H1 (cell line): ENCODE data around the gene URM1. TPM values are rescaled to one million over a fixed set of nuclear protein-coding genes. Genes with fewer than 3 reads are reported as not detected.

Source experiments
- CTCF ChIA-PET: fragments of 300-600 bp; sonication (Branson Sonifier 250); formaldehyde crosslinking; loops from one replicate; lab custom pipeline; 2021; ENCODE audit not compliant: partially characterized antibody; lab: Charles Lee
- POLR2A ChIA-PET: fragments of 300-600 bp; sonication (Branson Sonifier 250); formaldehyde crosslinking; loops from one replicate; lab custom pipeline; 2021; ENCODE audit warnings: inconsistent platforms; ENCODE audit not compliant: partially characterized antibody; lab: Charles Lee
- DNase-seq, 2 experiments: peaks; one replicate each; pipeline versions ENCODE4 v3.0.0 to v3.0.0-alpha.2; 2010 to 2022; ENCODE audit warnings: low spot score in 2 of 2, low read depth in 1 of 2, mixed read lengths in 1 of 2
- FAIRE-seq: peaks from 2 replicates; lab custom pipeline; 2011; peaks lifted over from hg19 to GRCh38; lab: Jason Lieb, UNC
- H2AFZ ChIP-seq: 2 replicates; pipeline ENCODE4 v1.8.1; 2012; ENCODE audit warnings: low read length, inconsistent platforms
- H2AK5ac ChIP-seq: 2 replicates; pipeline ENCODE4 v1.6.1; 2013; ENCODE audit warnings: low read depth, low read length
- H2BK120ac ChIP-seq: replicated peaks from 2 replicates; pipeline ENCODE3; 2013; ENCODE audit warnings: low read depth, low read length, inconsistent platforms
- H2BK12ac ChIP-seq: 2 replicates; pipeline ENCODE4 v1.6.1; 2013; ENCODE audit warnings: low read depth, low read length
- H2BK15ac ChIP-seq: 2 replicates; pipeline ENCODE4 v1.6.1; 2013; ENCODE audit warnings: low read length
- H2BK20ac ChIP-seq: 2 replicates; pipeline ENCODE4 v1.6.1; 2013; ENCODE audit warnings: low read length
- H2BK5ac ChIP-seq: 2 replicates; pipeline ENCODE4 v1.6.1; 2013; ENCODE audit warnings: low read depth, low read length
- H3K14ac ChIP-seq: 2 replicates; pipeline ENCODE4 v1.6.1; 2013; ENCODE audit warnings: inconsistent platforms; ENCODE audit not compliant: insufficient read length
- H3K18ac ChIP-seq: 2 replicates; pipeline ENCODE4 v1.6.1; 2013; ENCODE audit warnings: low read length; ENCODE audit errors: extremely low read depth
- H3K23ac ChIP-seq: 2 replicates; pipeline ENCODE4 v1.6.1; 2013; ENCODE audit warnings: inconsistent platforms; ENCODE audit not compliant: insufficient read length
- H3K23me2 ChIP-seq: 2 replicates; pipeline ENCODE4 v1.6.1; 2013; ENCODE audit warnings: low read depth, low read length
- H3K27ac ChIP-seq: 2 replicates; pipeline ENCODE4 v1.6.1; 2011; ENCODE audit warnings: low read depth, low read length, inconsistent platforms
- H3K27me3 ChIP-seq, 4 experiments: replicated peaks in 1 of 4; 1 replicate in 1 of 4; 2 replicates in 3 of 4; pipeline versions ENCODE4 v1.6.1 to v1.8.1; 2011 to 2013; ENCODE audit warnings: low read length in 3 of 4, mild to moderate bottlenecking in 3 of 4, inconsistent platforms in 2 of 4, mixed read lengths in 2 of 4, moderate library complexity in 1 of 4; ENCODE audit not compliant: control insufficient read depth in 3 of 4, insufficient read depth in 3 of 4; ENCODE audit errors: extremely low read depth in 1 of 4
- H3K36me3 ChIP-seq, 4 experiments: 2 replicates each; pipeline versions ENCODE4 v1.6.1 to v1.8.1; 2011 to 2013; ENCODE audit warnings: mild to moderate bottlenecking in 4 of 4, low read length in 3 of 4, moderate library complexity in 2 of 4, control low read depth in 1 of 4, inconsistent platforms in 1 of 4; ENCODE audit not compliant: insufficient read depth in 4 of 4, control insufficient read depth in 2 of 4
- H3K4ac ChIP-seq: replicated peaks from 2 replicates; pipeline ENCODE3; 2013; ENCODE audit warnings: low read length, low read depth, mixed read lengths, inconsistent platforms; ENCODE audit not compliant: insufficient read length
- H3K4me1 ChIP-seq, 4 experiments: replicated peaks in 1 of 4; 1 replicate in 1 of 4; 2 replicates in 3 of 4; pipeline versions ENCODE4 v1.6.1 to v1.8.1; 2011 to 2013; ENCODE audit warnings: low read length in 3 of 4, inconsistent platforms in 2 of 4, mixed read lengths in 1 of 4; ENCODE audit not compliant: insufficient read depth in 4 of 4, control insufficient read depth in 3 of 4
- H3K4me2 ChIP-seq, 2 experiments: 2 replicates each; pipeline versions ENCODE4 v1.6.1 to v1.8.1; 2011 to 2013; ENCODE audit warnings: low read depth in 2 of 2, low read length in 2 of 2, control low read depth in 1 of 2, inconsistent platforms in 1 of 2, mild to moderate bottlenecking in 1 of 2; ENCODE audit not compliant: insufficient read depth in 1 of 2
- H3K4me3 ChIP-seq, 4 experiments: fragments of 200-600, 300-600 bp in 1 of 4; sonication (generic), shearing (Covaris generic), sonication (Bioruptor Twin) in 1 of 4; 2 replicates each; pipeline versions ENCODE4 v1.5.1 to v1.8.1; 2011 to 2016; ENCODE audit warnings: low read length in 4 of 4, low read depth in 3 of 4, control low read depth in 2 of 4, inconsistent platforms in 2 of 4, mild to moderate bottlenecking in 2 of 4, mixed read lengths in 1 of 4, moderate library complexity in 1 of 4; ENCODE audit not compliant: insufficient read depth in 2 of 4; ENCODE audit errors: extremely low read depth in 1 of 4
- H3K56ac ChIP-seq: replicated peaks from 2 replicates; pipeline ENCODE3; 2013; ENCODE audit warnings: low read depth, mild to moderate bottlenecking, mixed read lengths, low read length, inconsistent platforms; ENCODE audit not compliant: insufficient read length
- H3K79me1 ChIP-seq: 2 replicates; pipeline ENCODE4 v1.6.1; 2013; ENCODE audit warnings: low read depth, low read length, control low read depth
- H3K79me2 ChIP-seq, 2 experiments: 2 replicates each; pipeline versions ENCODE4 v1.6.1 to v1.8.1; 2012 to 2013; ENCODE audit warnings: low read length in 2 of 2, mild to moderate bottlenecking in 2 of 2, inconsistent platforms in 1 of 2; ENCODE audit not compliant: insufficient read depth in 2 of 2, control insufficient read depth in 1 of 2
- H3K9ac ChIP-seq, 4 experiments: replicated peaks in 1 of 4; 1 replicate in 1 of 4; 2 replicates in 3 of 4; pipeline versions ENCODE4 v1.6.1 to v1.8.1; 2011 to 2013; ENCODE audit warnings: low read depth in 3 of 4, low read length in 3 of 4, control low read depth in 2 of 4, mild to moderate bottlenecking in 2 of 4, moderate library complexity in 2 of 4, inconsistent platforms in 1 of 4; ENCODE audit errors: extremely low read depth in 1 of 4
- H3K9me3 ChIP-seq, 2 experiments: 2 replicates each; pipeline versions ENCODE4 v1.6.1 to v1.8.1; 2012 to 2013; ENCODE audit warnings: mild to moderate bottlenecking in 2 of 2, moderate library complexity in 2 of 2, control low read depth in 1 of 2, inconsistent platforms in 1 of 2, low read depth in 1 of 2, low read length in 1 of 2, mixed read lengths in 1 of 2; ENCODE audit not compliant: insufficient read depth in 2 of 2
- H4K20me1 ChIP-seq, 2 experiments: replicated peaks in 1 of 2; 2 replicates each; pipeline versions ENCODE3 to v1.8.1; 2011 to 2013; ENCODE audit warnings: inconsistent platforms in 2 of 2, low read length in 2 of 2, mild to moderate bottlenecking in 1 of 2; ENCODE audit not compliant: insufficient read depth in 2 of 2, control insufficient read depth in 1 of 2
- H4K5ac ChIP-seq: 2 replicates; pipeline ENCODE4 v1.6.1; 2013; ENCODE audit warnings: low read length, low read depth, mixed read lengths, inconsistent platforms; ENCODE audit not compliant: insufficient read length
- H4K8ac ChIP-seq: 2 replicates; pipeline ENCODE4 v1.8.0; 2013; ENCODE audit warnings: mild to moderate bottlenecking, moderate library complexity, low read length, inconsistent platforms; ENCODE audit not compliant: insufficient read depth; ENCODE audit errors: extremely low read depth
- H4K91ac ChIP-seq: replicated peaks from 2 replicates; pipeline ENCODE3; 2013; ENCODE audit warnings: low read length, mixed read lengths, inconsistent platforms; ENCODE audit not compliant: insufficient read length
- WGBS, 2 experiments: shearing (Covaris generic) in 1 of 2; methylation state at CpG; one replicate each; pipeline versions ENCODE4 v1.1.6 to v1.1.7; 2013 to 2015; ENCODE audit warnings: low lambda C conversion rate in 2 of 2, mixed read lengths in 2 of 2, inconsistent platforms in 1 of 2, low coverage in 1 of 2, missing lambda C conversion rate in 1 of 2; ENCODE audit not compliant: insufficient replicate concordance in 2 of 2, insufficient coverage in 1 of 2, insufficient read length in 1 of 2; ENCODE audit errors: extremely low coverage in 1 of 2, missing lambda C conversion rate in 1 of 2; 5-methylcytosine and 5-hydroxymethylcytosine counted together
- polyA plus RNA-seq, 7 experiments: library from polyadenylated mRNA; depleted of rRNA in 3 of 7; stranded (reverse) in 5 of 7; unstranded in 2 of 7; fragments of >200 nt in 5 of 7; fragments of 200-250 nt in 2 of 7; gene quantifications; 1 replicate in 5 of 7; 2 replicates in 1 of 7; 4 replicates in 1 of 7; pipeline versions ENCODE4 v1.2.1 to v1.2.3, GENCODE V29; 2011 to 2013; ENCODE audit warnings: missing spikeins in 2 of 7, mixed read lengths in 2 of 7
- total RNA-seq: library from RNA; stranded (reverse); fragmentation: NEBNext Ultra II Directional; extraction: Animal tissue kit (Norgen Biotek cat#: 25700); gene quantifications from 2 replicates; pipeline ENCODE4 v1.2.1, GENCODE V29; 2021

Gene URM1
- total and polyA plus RNA-seq, 2 of the 8 experiments (the other 6 are each of a cell fraction or from before 2014, with no cell fraction given) = 58.3 to 62.3 TPM

- Histone ChIP-seq H2BK12ac (no peak overlapping the region), H3K27me3 (peaks cover 60 to 99% (median 93%) of the 10 kb centered on the region in 4 experiments), H3K79me1 (0 out of 2 replicates have a peak, but pooled peaks cover 3% of the 10 kb centered on the region), H4K5ac (no peak overlapping the region), H2BK5ac (no peak overlapping the region), H4K8ac (no peak overlapping the region), H2BK120ac (no peak overlapping the region), H3K4me2 (peak overlapping the region in 1 of 2 experiments; percentile 2; a peak in 2 of 4 replicates), H2BK15ac (no peak overlapping the region), H3K36me3 (peaks cover 0 to 21% (median 9%) of the 10 kb centered on the region in 4 experiments; a peak in 6 of 8 replicates), H4K91ac (no peak overlapping the region), H3K23me2 (peaks cover 4% of the 10 kb centered on the region; the same call in 1 of the 2 replicates), H3K27ac (no peak overlapping the region), H3K4me3 (no peak overlapping the region), H2BK20ac (no peak overlapping the region), H3K56ac (no peak overlapping the region), H3K79me2 (no peaks in the 10 kb centered on the region), H3K9me3 (no peaks in the 10 kb centered on the region), H2AFZ (no peak overlapping the region), H2AK5ac (peak overlapping the region; percentile 85; the same call in 1 of the 2 replicates), H3K4ac (no peak overlapping the region), H4K20me1 (peaks cover 41 to 52% of the 10 kb centered on the region in 2 experiments), H3K14ac (no peak overlapping the region), H3K4me1 (peaks cover 13 to 58% (median 51%) of the 10 kb centered on the region in 4 experiments), H3K9ac (no peak overlapping the region), H3K18ac (no peak overlapping the region), H3K23ac (no peak overlapping the region)
- DNase-seq (no peak), FAIRE-seq (no peak)
- WGBS, 2 experiments = 74% methylated on average over 13 of the region's 13 CpGs; no CpG with 5 or more reads in 1 of the 2 experiments
- CTCF ChIA-PET = interaction anchor here (1.2 to 21.9 kb wide), 8 partner anchors 11 to 134 kb away, joined by 3 to 323 read pairs (median 5); partner anchors contain the start of gene URM1
- POLR2A ChIA-PET = interaction anchor here (1.2 to 13.1 kb wide), 9 partner anchors 9 to 50 kb away, joined by 3 to 92 read pairs (median 5); partner anchors contain the start of genes SLC27A4 and URM1
These were observed 18.4 kb downstream of the URM1 start for GRCh38 chr9:128389395-128390149.
